CD4-positive, alpha-beta T cell treated with Interleukin-4 for 1 hour (primary cell): ENCODE data around the gene TUBB2B.
A peak's percentile ranks its signal among the peaks of the same experiment; 100 is the strongest.

Experiments
- DNase-seq, 2 donors: peaks; one replicate each; pipeline ENCODE4 v3.0.0-alpha.2; 2020 to 2022

TUBB2B gene

DNA sequence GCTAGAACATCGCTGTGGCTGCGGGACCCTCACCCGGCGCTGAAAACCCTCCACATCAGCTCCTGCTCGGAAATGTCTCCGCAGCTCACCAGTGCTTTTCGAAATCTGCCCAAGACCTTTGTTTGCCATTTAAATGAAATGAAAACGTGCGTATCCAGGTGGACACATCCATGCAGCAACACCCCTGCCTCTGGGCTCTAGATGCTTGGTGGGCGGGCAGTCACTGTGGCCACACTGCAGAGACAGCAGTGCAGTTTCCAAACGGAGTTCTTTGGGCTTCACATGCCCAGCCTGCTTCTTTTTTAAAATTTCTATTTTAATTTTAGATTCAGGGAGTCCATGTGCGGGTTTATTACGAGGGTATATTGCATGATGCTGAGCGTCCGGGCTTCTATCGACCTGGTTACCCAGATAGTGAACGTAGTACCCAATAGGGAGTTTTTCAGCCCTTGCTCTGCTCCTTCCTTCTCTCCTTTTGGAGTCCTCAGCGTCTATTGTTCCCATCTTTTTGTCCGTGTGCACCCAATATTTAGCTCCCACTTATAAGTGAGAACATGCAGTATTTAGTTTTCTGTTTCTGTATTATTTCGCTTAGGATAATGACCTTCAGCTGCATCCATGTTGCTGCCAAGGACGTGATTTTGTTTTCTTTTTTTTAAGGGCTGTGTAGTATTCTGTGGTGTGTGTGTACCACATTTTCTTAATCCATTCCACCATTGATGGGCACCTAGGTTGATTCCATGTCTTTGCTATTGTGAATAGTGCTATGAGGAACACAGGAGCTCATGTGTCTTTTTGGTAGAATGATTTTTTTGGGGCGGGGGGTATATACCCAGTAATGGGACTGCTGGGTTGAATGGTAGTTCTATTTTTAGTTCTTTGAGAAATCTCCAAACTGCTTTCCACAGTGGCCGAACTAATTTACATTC is 4.8 kb upstream of the TUBB2B start:
- no peak for DNase-seq

DNA sequence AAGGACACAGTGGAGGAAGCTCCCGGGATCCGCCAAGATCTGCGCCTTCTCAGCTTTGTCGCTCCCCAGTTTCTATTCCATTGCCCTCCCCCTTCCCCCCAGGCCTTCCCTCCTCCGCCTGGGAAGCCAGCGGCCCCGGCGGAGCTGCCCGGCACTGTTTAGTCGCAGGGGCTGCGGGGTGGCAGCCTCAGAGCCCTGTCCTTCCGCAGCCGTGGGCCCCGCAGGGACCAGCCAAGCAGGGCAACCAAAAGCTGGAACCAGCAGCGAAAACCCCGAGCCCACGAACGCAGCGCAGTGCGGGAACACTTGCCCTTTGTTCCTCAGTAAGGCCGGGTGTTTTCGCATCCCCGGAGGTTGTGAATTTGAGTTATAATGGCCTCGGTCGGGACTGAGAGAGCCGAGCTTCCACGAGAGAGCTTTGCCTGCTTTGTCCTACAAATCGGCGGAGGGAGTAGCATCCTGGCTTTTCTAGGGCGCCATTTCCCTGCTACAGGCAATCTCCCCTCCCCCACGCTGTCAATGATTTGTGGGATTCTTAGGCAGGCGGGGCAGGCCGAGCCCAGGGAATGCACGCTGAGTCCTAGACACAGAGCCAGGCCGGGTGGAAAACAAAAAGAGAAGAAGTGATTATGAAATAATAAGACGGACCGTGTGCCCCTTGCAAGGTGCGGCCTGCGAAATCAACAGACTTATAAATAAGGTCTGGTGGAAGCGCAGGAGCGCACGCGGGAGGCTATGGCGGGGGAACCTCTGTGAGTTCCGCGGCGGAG is 4.0 kb upstream of the TUBB2B start:
- no peak for DNase-seq

DNA sequence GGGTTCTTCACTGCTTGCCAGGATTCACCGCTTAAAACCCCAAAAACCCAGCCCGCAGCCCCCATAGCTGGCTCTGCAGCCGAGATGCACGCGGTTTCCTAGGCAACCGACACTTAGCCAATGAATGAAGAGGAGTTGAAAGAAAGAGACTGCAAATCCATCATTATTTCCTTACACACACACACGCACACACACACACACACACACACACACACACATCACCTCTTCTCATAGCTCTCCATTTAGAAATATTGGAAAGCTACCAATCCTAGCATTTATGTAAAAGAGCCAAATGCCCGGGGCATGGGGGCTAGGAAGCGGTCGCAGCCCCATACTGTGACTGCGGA is 3.4 kb upstream of the TUBB2B start:
- DNase-seq: no peak

DNA sequence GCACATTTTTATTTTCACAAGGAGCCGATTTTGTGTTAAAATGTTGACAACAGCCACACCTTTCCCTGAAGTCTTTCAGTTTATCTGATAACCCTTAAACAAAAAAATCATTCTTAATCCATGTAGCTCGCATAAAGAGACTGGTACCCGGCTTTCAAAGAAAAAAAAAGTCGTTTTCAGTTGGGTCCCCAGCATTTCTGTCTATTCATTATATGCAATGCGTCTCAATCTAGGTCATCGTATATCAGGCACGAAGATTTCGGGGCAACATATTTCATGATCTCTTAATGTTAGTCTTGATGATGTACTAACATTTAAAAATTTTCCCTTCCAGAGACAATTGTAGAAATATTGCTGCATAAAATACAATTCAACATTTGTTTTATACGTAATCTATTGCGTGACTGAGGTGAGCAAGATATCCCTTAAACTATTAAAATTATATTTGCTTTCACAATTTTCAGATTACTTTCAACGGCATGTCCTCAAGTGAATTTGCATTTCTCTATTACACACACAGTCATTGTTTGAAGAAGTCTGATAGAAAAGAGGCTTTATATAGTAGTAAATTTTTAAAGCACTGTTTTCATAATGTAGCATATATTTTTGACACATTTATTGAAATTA is 2.9 kb upstream of the TUBB2B start:
- no peak for DNase-seq

DNA sequence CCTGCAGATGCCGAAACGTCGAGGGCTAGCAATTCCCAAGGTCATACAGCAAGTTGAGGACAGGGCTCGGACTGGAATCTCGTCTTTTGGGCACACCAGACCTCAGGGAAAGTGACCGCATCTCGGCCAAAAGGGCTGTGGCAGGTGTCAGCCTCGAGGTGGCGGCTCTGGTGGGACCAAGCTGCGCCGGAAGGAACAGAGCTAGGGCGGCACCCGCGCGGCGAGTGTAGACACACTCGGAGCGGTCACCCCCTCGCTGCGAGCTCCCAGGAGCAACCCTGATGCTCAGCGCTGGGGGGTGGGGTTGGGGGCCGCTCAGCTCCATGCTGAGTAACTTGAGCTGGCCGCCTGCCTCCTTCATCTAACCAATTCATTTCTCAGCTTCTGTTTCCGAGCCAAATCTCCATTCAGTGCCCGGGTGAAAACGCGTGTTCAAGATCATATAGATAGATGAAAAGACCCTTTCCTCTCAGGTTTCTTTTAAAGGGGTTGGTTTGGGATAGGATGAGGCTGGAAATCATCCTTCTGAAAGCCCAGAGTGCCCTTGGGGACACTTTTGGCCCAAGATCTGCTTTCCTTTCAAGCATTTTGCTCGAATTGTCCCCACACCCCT is 2.2 kb upstream of the TUBB2B start:
- peak; percentile 29 for DNase-seq

DNA sequence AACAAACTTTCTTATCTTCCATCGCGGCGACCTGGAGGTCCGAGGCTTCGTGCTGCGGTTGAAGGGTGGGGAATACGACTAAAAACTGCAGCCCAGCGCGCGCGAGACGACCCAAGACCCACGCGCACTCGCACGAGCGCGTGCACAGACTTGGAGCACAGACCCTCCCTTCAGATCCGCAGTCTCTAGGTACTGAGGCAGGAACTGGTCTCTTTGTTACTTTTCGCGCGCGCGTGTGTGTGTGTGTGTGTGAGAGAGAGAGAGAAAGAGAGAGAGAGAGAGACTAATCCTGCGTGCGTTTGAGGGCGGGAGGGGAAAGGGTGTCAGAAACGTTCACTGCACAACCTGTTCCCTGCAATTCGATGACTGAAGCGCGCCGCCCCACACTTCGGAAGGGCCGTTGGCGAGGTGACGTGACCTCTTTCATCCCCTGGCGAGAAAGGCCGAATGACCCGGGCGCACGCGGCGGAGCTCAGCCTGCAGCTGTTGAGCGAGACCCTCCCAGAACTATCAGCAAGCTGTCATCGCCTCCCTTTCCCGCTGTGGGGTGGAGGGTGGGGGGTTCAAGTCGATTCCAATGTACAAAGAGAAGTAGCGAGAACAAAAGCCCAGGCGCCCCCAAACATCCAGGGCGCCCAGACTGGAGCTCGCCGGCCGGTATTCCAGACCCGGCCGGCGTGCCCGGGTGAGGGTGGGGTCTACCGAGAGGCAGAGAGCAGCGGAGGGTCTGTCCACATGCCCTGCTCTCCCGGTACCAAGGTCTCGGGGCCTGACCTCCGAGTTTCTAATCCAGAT is 1.5 kb upstream of the TUBB2B start:
- DNase-seq: peak in 1 of 2 donors; percentile 52

DNA sequence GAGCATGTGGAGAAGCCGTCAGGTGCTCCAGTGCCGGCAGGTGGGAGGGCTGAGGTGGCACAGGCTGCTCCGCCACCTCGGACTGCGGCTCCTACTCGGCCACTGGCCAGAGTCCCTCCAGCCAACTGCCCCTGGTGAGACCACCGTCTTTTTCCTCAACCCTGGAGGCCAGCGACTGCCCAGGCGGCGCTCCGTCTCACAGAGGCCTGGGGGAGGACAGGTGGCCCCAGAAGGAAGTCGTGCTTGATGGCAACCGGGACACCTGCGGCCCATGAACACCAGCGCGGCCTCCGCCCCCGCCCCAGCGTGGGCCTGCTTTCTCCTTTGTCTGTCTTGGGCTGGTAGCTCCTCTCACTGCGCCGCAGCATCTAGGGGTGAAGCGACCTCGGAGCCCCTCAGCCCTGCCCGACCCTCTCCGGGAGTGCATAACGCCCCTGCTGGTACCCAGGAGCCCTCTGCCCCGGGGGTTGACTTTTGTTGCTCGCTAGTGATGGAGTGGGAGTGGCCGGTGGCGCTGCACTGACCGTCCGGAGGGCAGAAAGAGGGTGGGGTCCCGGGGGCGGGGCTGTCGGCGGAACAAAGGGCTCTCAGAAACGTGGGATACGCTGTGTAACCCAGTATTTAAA is 706 bp upstream of the TUBB2B start:
- DNase-seq: no peak

DNA sequence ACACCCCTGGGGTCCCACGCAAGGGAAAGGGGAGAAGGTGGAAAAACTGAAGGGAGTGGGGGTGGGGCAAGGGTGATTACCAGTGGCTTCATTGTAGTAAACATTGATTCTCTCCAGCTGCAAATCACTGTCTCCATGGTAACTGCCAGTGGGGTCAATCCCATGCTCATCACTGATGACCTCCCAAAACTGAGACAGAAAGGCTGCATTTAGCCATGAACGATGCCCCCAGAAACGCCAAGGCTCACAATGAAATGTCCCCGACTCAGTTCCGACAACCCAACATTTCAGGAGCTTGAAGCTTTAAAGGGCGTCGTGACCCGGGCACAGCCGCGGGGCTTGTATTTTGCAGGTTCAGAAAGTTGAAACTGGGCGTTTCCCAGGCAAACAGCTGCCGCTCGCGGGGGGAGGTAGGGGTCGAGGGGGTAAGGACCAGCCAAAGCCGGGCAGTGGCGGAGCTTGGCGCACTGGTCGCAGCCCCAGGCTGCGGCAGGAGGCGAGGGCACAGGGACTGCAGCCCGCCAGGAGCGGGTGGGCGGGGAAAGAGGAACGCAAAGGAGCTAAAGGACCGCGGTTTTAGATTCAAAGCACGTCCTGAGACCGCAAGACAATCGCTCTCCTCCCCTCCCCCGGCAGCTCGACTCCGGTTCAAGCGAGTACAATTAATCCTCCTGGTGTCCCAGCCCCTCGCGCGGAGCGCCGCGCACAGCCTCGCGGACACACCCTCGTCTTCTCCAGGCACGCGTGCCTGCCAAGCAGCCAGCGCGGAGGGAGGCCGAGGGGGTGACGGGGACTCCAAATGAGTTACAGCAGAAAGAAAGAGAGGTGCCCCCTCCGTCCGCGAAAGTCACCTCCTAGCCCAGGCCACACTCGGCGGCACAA is 731 bp downstream of the TUBB2B start:
- no peak for DNase-seq

DNA sequence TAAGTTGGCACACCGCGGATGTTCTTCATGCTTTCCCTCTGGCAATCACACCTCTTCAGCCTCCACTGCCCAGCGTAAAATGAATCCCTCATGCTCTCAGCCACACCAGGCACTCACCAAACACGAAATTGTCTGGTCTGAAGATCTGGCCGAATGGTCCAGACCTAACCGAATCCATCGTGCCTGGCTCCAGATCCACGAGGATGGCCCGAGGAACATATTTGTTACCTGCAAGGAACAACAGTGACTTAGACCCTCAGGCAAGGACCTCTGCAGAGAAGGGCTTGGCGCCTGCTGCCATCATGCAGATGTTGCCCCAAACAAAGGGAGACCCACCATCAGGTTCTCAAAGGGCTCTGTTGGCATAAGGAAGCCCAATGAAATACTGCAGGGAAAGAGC is 1.4 kb downstream of the TUBB2B start:
- no peak for DNase-seq

DNA sequence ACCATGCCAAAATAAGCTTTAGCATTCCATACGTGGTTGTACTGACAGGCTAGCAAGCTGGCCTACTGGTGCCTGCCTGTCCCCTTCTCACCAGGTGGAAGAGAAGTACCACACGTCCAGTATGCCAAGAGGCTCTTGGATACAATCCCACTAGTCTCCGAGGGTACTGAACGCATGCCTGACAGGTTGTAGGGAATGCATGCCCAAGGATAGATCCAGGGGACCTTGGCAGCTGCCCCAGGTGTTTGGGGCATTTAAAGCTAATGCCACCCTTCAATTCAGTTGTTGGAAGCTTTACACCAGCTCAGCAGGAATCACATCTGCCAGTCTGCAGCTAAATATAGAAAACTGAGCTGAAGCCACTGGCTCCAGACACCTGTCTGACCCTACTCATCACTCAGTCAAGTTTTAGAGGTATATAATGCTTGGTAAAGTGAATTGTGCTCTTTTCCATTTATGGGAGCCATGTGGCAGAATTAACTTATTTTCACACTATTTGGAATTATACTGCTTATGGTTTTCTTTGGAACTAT is 4.9 kb downstream of the TUBB2B start:
- no peak for DNase-seq

DNA sequence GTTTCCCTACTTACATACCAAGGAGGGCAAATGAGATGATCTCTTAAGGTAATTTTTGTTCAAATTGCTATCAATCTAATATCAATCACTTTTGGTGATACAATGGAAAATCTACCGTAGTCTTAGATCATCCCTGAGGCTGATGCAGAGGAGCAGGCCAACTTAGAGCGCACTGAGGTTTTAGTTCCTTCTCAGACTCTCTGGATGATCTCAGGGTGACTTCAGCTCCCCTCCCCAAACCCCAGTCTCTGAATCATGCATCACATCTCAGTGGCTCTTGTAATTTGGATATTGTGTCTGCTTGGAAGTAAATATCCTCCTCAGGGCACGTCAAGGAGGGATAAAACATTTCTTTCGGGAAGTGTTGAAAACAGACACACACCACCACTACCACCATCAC is 5.9 kb downstream of the TUBB2B start:
- DNase-seq: no peak

DNA sequence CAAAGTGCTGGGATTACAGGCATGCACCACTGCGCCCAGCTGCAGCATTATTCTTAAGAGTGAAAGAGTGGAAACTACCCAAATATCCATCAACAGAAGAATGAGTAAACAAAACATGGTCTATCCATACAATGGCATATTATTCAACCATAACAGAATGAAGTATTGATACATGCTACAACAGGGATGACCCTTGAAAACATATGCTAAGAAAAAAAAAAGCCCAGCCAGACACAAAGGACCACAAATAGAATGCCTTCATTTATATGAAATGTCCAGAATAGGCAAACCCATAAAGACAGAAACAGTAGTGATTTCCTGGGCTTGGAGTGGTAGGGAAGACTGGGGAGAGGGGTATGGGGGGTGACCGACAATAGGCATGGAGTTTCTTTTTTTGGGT is 7.1 kb downstream of the TUBB2B start:
- no peak for DNase-seq

DNA sequence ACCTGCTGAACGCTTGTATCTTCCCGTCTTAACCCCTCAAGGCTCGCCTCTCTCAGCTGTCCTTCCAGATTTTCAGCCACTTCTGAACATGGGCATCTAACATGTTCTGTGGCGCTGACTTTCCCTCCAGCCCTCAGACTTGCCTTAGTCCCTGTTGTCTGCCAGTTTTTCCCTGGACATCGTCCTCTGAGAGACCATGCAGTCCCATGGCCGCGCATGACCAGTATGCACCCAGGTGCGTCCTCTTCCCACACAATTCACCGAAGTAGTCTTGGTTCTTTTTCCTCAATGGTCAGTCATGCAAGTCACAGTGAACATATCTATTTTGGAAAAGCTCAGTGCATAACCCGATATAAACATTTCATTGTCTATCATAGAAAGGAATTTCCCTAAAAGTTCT is 9.2 kb downstream of the TUBB2B start:
- DNase-seq: no peak

DNA sequence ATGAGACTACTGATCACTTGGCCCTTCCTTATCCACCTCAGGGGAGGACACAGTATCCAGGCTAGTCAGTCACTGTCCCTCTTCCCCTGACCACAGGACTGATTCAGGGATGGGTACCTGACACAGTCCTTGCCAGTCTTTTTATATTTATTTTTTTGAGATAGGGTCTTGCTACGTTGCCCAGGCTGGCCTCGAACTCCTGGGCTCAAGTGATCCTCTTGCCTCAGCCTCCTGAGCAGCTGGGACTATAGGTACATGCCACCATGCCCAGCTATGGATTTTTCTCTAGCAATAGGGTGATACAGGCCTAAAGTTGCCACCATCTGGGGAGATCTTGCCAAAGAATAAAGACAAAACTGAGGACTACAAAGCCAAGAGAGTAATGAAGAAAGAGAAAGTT is 10.2 kb downstream of the TUBB2B start:
- no peak for DNase-seq

DNA sequence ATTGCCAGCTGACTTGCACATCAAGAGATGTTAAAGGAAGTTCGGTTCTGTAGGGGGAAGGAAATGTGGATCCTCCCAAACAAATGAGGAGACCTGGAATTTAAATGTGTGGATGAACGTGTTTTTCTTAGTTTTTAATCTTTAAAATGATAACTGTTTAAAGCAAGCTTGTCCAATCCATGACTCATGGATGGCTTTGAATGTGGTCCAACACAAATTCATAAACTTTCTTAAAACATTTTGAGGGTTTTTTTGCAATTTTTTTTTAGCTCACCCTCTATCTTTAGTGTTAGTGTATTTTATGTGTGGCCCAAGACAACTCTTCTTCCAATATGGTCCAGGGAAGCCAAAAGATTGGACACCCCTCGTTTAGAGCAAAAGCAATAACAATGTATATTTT is 12.6 kb downstream of the TUBB2B start:
- no peak for DNase-seq

DNA sequence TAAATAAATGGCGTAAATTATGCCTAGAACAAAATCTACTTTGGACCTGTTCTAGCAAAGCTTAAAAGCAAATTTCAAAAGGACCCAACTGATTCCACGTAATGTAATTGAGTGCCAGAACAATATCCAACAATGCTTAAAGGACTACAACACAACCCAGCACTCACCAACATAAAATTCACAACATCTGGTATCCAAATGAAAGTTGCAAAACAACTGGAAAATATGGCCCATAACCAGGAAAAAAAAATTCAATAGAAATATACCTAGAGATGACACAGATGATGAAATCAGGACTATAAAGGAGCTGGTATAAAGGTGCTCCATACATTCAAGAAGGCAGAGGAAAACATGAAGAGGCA is 14.1 kb downstream of the TUBB2B start:
- no peak for DNase-seq

DNA sequence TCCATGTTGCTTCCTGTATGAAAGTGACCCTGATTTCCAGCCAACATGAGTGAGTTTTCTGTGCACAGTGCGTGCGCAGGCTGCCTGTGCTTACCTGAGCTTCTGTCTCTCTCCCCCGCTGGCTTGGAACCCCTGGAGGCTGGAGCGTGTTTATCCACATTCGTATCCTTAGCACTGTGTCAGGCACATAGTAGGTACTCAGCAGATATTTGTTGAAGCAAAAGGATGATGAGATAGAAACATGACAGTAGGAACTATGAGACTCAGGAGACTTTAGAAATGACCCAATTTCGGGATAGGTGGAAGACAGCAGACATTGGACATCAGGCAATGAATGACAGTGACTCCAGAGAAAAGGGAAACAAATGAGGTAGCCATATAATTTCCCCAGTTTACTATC is 15.2 kb downstream of the TUBB2B start:
- DNase-seq: no peak

DNA sequence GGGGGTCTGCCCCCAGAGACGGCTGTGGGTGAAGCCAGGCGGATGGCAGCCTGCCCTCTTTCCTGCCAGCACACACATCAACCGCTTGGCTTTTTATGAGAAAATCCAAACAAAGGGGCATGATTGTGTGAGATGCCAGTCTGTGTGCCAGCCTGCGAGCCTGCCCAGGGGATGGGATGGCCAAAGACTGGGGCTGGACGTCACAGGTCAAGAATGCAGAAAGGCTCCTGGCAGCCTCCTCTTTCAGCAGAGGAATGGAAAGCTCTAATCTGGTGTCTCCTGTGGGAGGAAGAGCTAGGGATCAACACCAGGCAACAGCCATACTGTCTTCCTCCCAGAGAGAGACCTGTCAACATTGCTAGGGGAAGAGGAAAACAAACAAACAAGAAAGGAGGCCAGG is 15.8 kb downstream of the TUBB2B start:
- no peak for DNase-seq

DNA sequence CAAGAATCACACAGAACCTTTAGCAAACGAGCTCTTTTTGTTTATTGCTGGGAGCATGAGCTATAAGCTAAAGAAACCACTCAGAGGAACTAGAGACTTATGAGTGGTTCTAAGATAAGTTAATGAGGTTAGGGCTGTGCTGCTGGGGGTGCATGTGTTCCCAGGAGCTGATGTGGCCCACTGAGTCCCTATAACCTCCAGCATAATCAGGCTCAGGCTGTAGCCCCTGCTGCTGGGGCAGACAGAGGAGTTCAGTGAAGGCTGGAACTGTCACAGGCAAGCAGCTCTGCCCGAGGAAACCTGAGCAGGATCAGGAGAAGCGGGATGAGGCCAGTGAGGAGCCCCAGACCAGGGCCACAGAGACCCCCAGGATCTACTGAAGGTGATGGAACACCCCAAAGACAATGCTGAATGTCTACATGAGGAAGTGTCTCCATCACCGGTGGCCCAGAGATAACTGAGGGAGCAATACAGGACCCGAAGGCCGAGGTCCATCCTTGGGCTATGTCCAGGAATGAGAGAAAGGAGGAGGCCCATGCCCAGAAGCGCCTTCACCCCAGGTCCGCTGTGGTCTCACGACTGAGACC is 17.3 kb downstream of the TUBB2B start:
- DNase-seq: no peak
